Astrocyte (in vitro differentiated cells and primary cell): ENCODE data around the gene KIZ. TPM values are rescaled to one million over a fixed set of nuclear protein-coding genes. Genes with fewer than 3 reads are reported as not detected.

Experiments used
- DNase-seq: peaks from one replicate; pipeline ENCODE4 v3.0.0-alpha.2; 2010; ENCODE audit warnings: low read depth
- FAIRE-seq: peaks from 2 replicates; lab custom pipeline; 2011; peaks lifted over from hg19 to GRCh38; lab: Jason Lieb, UNC
- H2AFZ ChIP-seq: 2 replicates; pipeline ENCODE4 v1.6.0; 2012; ENCODE audit warnings: low read depth, low read length, inconsistent platforms
- H3K27ac ChIP-seq: 2 replicates; pipeline ENCODE4 v1.5.1; 2011; ENCODE audit warnings: low read depth, low read length, inconsistent platforms
- H3K27me3 ChIP-seq: 2 replicates; pipeline ENCODE4 v1.6.0; 2011; ENCODE audit warnings: low read length, inconsistent platforms; ENCODE audit not compliant: insufficient read depth
- H3K36me3 ChIP-seq: 2 replicates; pipeline ENCODE4 v1.5.1; 2011; ENCODE audit warnings: low read length, inconsistent platforms; ENCODE audit not compliant: insufficient read depth
- H3K4me1 ChIP-seq: 2 replicates; pipeline ENCODE4 v1.5.1; 2011; ENCODE audit warnings: low read length, inconsistent platforms; ENCODE audit not compliant: insufficient read depth
- H3K4me2 ChIP-seq: 2 replicates; pipeline ENCODE4 v1.6.0; 2012; ENCODE audit warnings: low read length, inconsistent platforms
- H3K4me3 ChIP-seq: 2 replicates; pipeline ENCODE4 v1.5.1; 2011; ENCODE audit warnings: low read depth, mild to moderate bottlenecking, low read length, inconsistent platforms; ENCODE audit not compliant: insufficient read depth
- H3K79me2 ChIP-seq: 2 replicates; pipeline ENCODE4 v1.6.0; 2012; ENCODE audit warnings: mild to moderate bottlenecking, low read length, inconsistent platforms; ENCODE audit not compliant: insufficient read depth
- H3K9ac ChIP-seq: 2 replicates; pipeline ENCODE4 v1.6.0; 2012; ENCODE audit warnings: mild to moderate bottlenecking, low read length, inconsistent platforms
- H3K9me3 ChIP-seq: 2 replicates; pipeline ENCODE4 v1.5.1; 2012; ENCODE audit warnings: low read depth, mild to moderate bottlenecking, low read length, inconsistent platforms; ENCODE audit not compliant: insufficient read depth
- H4K20me1 ChIP-seq: 2 replicates; pipeline ENCODE4 v1.6.0; 2012; ENCODE audit warnings: low read length, inconsistent platforms; ENCODE audit not compliant: insufficient read depth
- H3K27ac Mint-ChIP-seq: one replicate; pipeline ENCODE4 v1.8.0; 2021; ENCODE audit warnings: mild to moderate bottlenecking, mixed read lengths; ENCODE audit not compliant: unreplicated experiment
- H3K27me3 Mint-ChIP-seq: one replicate; pipeline ENCODE4 v1.8.0; 2021; ENCODE audit warnings: low read depth, mixed read lengths; ENCODE audit not compliant: unreplicated experiment
- H3K36me3 Mint-ChIP-seq: one replicate; pipeline ENCODE4 v1.8.0; 2021; ENCODE audit warnings: low read depth, mixed read lengths; ENCODE audit not compliant: unreplicated experiment
- H3K4me1 Mint-ChIP-seq: one replicate; pipeline ENCODE4 v1.8.0; 2021; ENCODE audit warnings: low read depth, mixed read lengths; ENCODE audit not compliant: unreplicated experiment
- H3K4me3 Mint-ChIP-seq: one replicate; pipeline ENCODE4 v1.8.0; 2021; ENCODE audit warnings: mild to moderate bottlenecking, moderate library complexity, mixed read lengths; ENCODE audit not compliant: unreplicated experiment
- H3K9me3 Mint-ChIP-seq: one replicate; pipeline ENCODE4 v1.8.0; 2021; ENCODE audit warnings: mild to moderate bottlenecking, mixed read lengths; ENCODE audit not compliant: unreplicated experiment
- EZH2 ChIP-seq: IDR thresholded peaks from 2 replicates; pipeline ENCODE4 v1.6.1; 2012; ENCODE audit warnings: mild to moderate bottlenecking, low read length, inconsistent platforms; ENCODE audit not compliant: insufficient read depth
- total RNA-seq: library from RNA; stranded (reverse); gene quantifications from 2 replicates; pipeline ENCODE4 v1.2.1, GENCODE V29; 2021
- TF ChIP-seq, protein P1 (sequence below): IDR thresholded peaks from 2 replicates; pipeline ENCODE4 v1.5.1; 2011; ENCODE audit warnings: low read depth, mild to moderate bottlenecking, inconsistent platforms, low read length, moderate library complexity; ENCODE audit not compliant: insufficient read depth

KIZ gene
- total RNA-seq, 1 donor from 2014 or later: 9.7 TPM

- Histone ChIP-seq H3K9ac (no peak overlapping the region), H2AFZ (no peak overlapping the region), H3K4me2 (no peak overlapping the region), H3K4me3 (no peak overlapping the region), H3K27ac (no peak overlapping the region), H3K4me1 (no peaks in the 10 kb centered on the region), H3K9me3 (no peaks in the 10 kb centered on the region), H4K20me1 (no peaks in the 10 kb centered on the region), H3K79me2 (no peaks in the 10 kb centered on the region), H3K27me3 (no peaks in the 10 kb centered on the region), H3K36me3 (no peaks in the 10 kb centered on the region)
- Mint-ChIP-seq H3K4me3 (no peak overlapping the region), H3K36me3 (peaks cover 2% of the 10 kb centered on the region), H3K27me3 (no peaks in the 10 kb centered on the region), H3K27ac (no peak overlapping the region), H3K4me1 (no peaks in the 10 kb centered on the region), H3K9me3 (no peaks in the 10 kb centered on the region)
- DNase-seq (peak; percentile 11), FAIRE-seq (no peak)
- TF ChIP-seq, protein P1, sequence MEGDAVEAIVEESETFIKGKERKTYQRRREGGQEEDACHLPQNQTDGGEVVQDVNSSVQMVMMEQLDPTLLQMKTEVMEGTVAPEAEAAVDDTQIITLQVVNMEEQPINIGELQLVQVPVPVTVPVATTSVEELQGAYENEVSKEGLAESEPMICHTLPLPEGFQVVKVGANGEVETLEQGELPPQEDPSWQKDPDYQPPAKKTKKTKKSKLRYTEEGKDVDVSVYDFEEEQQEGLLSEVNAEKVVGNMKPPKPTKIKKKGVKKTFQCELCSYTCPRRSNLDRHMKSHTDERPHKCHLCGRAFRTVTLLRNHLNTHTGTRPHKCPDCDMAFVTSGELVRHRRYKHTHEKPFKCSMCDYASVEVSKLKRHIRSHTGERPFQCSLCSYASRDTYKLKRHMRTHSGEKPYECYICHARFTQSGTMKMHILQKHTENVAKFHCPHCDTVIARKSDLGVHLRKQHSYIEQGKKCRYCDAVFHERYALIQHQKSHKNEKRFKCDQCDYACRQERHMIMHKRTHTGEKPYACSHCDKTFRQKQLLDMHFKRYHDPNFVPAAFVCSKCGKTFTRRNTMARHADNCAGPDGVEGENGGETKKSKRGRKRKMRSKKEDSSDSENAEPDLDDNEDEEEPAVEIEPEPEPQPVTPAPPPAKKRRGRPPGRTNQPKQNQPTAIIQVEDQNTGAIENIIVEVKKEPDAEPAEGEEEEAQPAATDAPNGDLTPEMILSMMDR: no peak
- TF ChIP-seq EZH2: no peak
Observed at GRCh38 chr20:21184819-21185218, 58.9 kb downstream of the KIZ start.

GRCh38 chr20:21185849-21186248 lies 60.0 kb downstream of the KIZ start:
- H3K4me1 ChIP-seq: no peaks in the 10 kb centered on the region
- H4K20me1 ChIP-seq: no peaks in the 10 kb centered on the region
- no peaks in the 10 kb centered on the region for H3K9me3 ChIP-seq
- H2AFZ ChIP-seq: no peak overlapping the region
- no peaks in the 10 kb centered on the region for H3K4me1 Mint-ChIP-seq
- no peak overlapping the region for H3K9ac ChIP-seq
- no peak overlapping the region for H3K27ac ChIP-seq
- no peaks in the 10 kb centered on the region for H3K27me3 ChIP-seq
- FAIRE-seq: no peak
- H3K4me3 Mint-ChIP-seq: no peak overlapping the region
- no peak overlapping the region for H3K27ac Mint-ChIP-seq
- H3K36me3 Mint-ChIP-seq: peaks cover 2% of the 10 kb centered on the region
- H3K9me3 Mint-ChIP-seq: no peaks in the 10 kb centered on the region
- TF ChIP-seq EZH2: no peak
- TF ChIP-seq, protein P1: no peak
- no peaks in the 10 kb centered on the region for H3K79me2 ChIP-seq
- H3K36me3 ChIP-seq: no peaks in the 10 kb centered on the region
- no peak for DNase-seq
- H3K27me3 Mint-ChIP-seq: no peaks in the 10 kb centered on the region
- no peak overlapping the region for H3K4me3 ChIP-seq
- H3K4me2 ChIP-seq: no peak overlapping the region

- no peak overlapping the region for H3K4me3 Mint-ChIP-seq
Observed at GRCh38 chr20:21189761-21190523, 64.1 kb downstream of the KIZ start.

More at GRCh38 chr20:21189761-21190523, 64.1 kb downstream of the KIZ start:
- no peak overlapping the region for H3K27ac Mint-ChIP-seq
- no peak overlapping the region for H3K27ac ChIP-seq
- H3K36me3 ChIP-seq: no peaks in the 10 kb centered on the region
- no peak for DNase-seq
- H3K4me1 ChIP-seq: no peaks in the 10 kb centered on the region
- H2AFZ ChIP-seq: no peak overlapping the region
- H3K36me3 Mint-ChIP-seq: peaks cover 2% of the 10 kb centered on the region
- H3K79me2 ChIP-seq: no peaks in the 10 kb centered on the region
- H3K9me3 ChIP-seq: no peaks in the 10 kb centered on the region
- H3K4me1 Mint-ChIP-seq: peaks cover 2% of the 10 kb centered on the region
- no peak for FAIRE-seq
- H3K4me3 ChIP-seq: no peak overlapping the region
- H3K9ac ChIP-seq: no peak overlapping the region
- no peaks in the 10 kb centered on the region for H3K9me3 Mint-ChIP-seq
- no peak overlapping the region for H3K4me2 ChIP-seq
- H4K20me1 ChIP-seq: no peaks in the 10 kb centered on the region
- TF ChIP-seq EZH2: no peak
- TF ChIP-seq, protein P1: no peak
- H3K27me3 Mint-ChIP-seq: no peaks in the 10 kb centered on the region
- no peaks in the 10 kb centered on the region for H3K27me3 ChIP-seq
